K562 (cell line): ENCODE measurements around the gene KCNT1. TPM values are rescaled to one million over a fixed set of nuclear protein-coding genes. Genes with fewer than 3 reads are reported as not detected.

ENCODE experiments used
- ATAC-seq: fragments of 200-7000 bp; cut with Tn5 transposase; 3 replicates; pipeline ENCODE4 v1.9.1; 2020; ENCODE audit warnings: moderate library complexity
- BruUV-seq: library from RNA; stranded (reverse); fragments of 400-500 nt; replicated peaks from 2 replicates; lab custom pipeline; 2021; lab: Mats Ljungman, UMichigan
- CTCF ChIA-PET: fragments of 300-600 bp; formaldehyde crosslinking; extraction: SDS; loops from one replicate; lab custom pipeline; 2021; ENCODE audit warnings: low intra/inter-chr PET ratio; lab: Yijun Ruan, JAX
- POLR2A ChIA-PET: fragments of 300-600, 350-650 bp; sonication (Branson Sonifier 250); formaldehyde crosslinking; extraction: SDS; loops from one replicate; lab custom pipeline; 2021; ENCODE audit warnings: antibody characterized with exemption, inconsistent platforms; lab: Yijun Ruan, JAX
- DNase-seq, 4 experiments: peaks; one replicate each; pipeline versions ENCODE4 v3.0.0 to v3.0.0-alpha.2; 2011 to 2018; ENCODE audit warnings: low spot score in 3 of 4, mixed read lengths in 3 of 4; ENCODE audit errors: extremely low read depth in 1 of 4
- FAIRE-seq: peaks from 2 replicates; lab custom pipeline; 2011; peaks lifted over from hg19 to GRCh38; lab: Jason Lieb, UNC
- H2AFZ ChIP-seq: 2 replicates; pipeline ENCODE4 v1.6.0; 2011; ENCODE audit warnings: low read depth, low read length, control low read depth, inconsistent platforms
- H3K27ac ChIP-seq: fragments of 200-600 bp; 3 replicates; pipeline ENCODE4 v1.8.0; 2011; ENCODE audit warnings: low read depth, mild to moderate bottlenecking, control low read depth, inconsistent platforms, low read length, moderate library complexity, mixed read lengths; ENCODE audit errors: extremely low read depth
- H3K27me3 ChIP-seq, 2 experiments: fragments of 300-600 bp in 1 of 2; 2 replicates in 1 of 2; 3 replicates in 1 of 2; pipeline versions ENCODE4 v1.6.0 to v1.8.0; 2011; ENCODE audit warnings: inconsistent platforms in 2 of 2, low read length in 2 of 2, mild to moderate bottlenecking in 1 of 2, mixed read lengths in 1 of 2, moderate library complexity in 1 of 2; ENCODE audit not compliant: control insufficient read depth in 2 of 2, insufficient read depth in 2 of 2
- H3K36me3 ChIP-seq: fragments of 300-600 bp; 3 replicates; pipeline ENCODE4 v1.8.0; 2011; ENCODE audit warnings: mild to moderate bottlenecking, low read length, inconsistent platforms; ENCODE audit not compliant: control insufficient read depth, insufficient read depth
- H3K4me1 ChIP-seq, 2 experiments: fragments of 200-600 bp in 1 of 2; replicated peaks in 1 of 2; 2 replicates in 1 of 2; 3 replicates in 1 of 2; pipeline versions ENCODE4 v1.5.1 to v1.8.0; 2011; ENCODE audit warnings: inconsistent platforms in 2 of 2, low read length in 2 of 2, mild to moderate bottlenecking in 1 of 2, mixed read lengths in 1 of 2, moderate library complexity in 1 of 2; ENCODE audit not compliant: control insufficient read depth in 2 of 2, insufficient read depth in 2 of 2
- H3K4me2 ChIP-seq: 2 replicates; pipeline ENCODE4 v1.6.1; 2011; ENCODE audit warnings: low read length, control low read depth, inconsistent platforms, mixed read lengths; ENCODE audit not compliant: insufficient read depth
- H3K4me3 ChIP-seq: fragments of 200-600 bp; sonication (generic), shearing (Covaris generic); 2 replicates; pipeline ENCODE4 v1.5.1; 2016; ENCODE audit warnings: control low read depth, inconsistent platforms
- H3K79me2 ChIP-seq: fragments of 200-600 bp; 3 replicates; pipeline ENCODE4 v1.8.0; 2011; ENCODE audit warnings: low read length, inconsistent platforms; ENCODE audit not compliant: control insufficient read depth, insufficient read depth
- H3K9ac ChIP-seq, 2 experiments: 2 replicates each; pipeline versions ENCODE4 v1.6.0 to v1.6.1; 2011; ENCODE audit warnings: low read depth in 2 of 2, low read length in 2 of 2, control low read depth in 1 of 2, inconsistent platforms in 1 of 2, mild to moderate bottlenecking in 1 of 2, mixed read lengths in 1 of 2; ENCODE audit not compliant: insufficient read depth in 1 of 2
- H3K9me1 ChIP-seq: one replicate; pipeline ENCODE4 v1.6.0; 2011; ENCODE audit warnings: inconsistent platforms, mild to moderate bottlenecking, low read length, moderate library complexity; ENCODE audit not compliant: control insufficient read depth, insufficient read depth
- H3K9me3 ChIP-seq: replicated peaks from 2 replicates; pipeline ENCODE4 v1.5.1; 2011; ENCODE audit warnings: low read depth, low read length, inconsistent platforms; ENCODE audit not compliant: control insufficient read depth, insufficient read depth
- H4K20me1 ChIP-seq: replicated peaks from 2 replicates; pipeline ENCODE4 v1.6.1; 2011; ENCODE audit warnings: low read length, inconsistent platforms, mixed read lengths; ENCODE audit not compliant: control insufficient read depth, insufficient read depth
- EP300 ChIP-seq: IDR thresholded peaks from 2 replicates; pipeline ENCODE4 v1.6.1; 2012; ENCODE audit warnings: low read length, improper control_type of control experiment
- FUS ChIP-seq: fragments of 200-400 bp; formaldehyde crosslinking; optimal IDR thresholded peaks from 2 replicates; pipeline ENCODE3; 2017; ENCODE audit warnings: low read depth, low read length
- MAZ ChIP-seq, 2 experiments: fragments of 450-650 bp in 1 of 2; sonication (generic) in 1 of 2; formaldehyde crosslinking; IDR thresholded peaks in 1 of 2; conservative IDR thresholded peaks in 1 of 2; 2 replicates each; pipeline versions ENCODE4 v1.4.0 to v1.5.0; 2020; ENCODE audit warnings: mild to moderate bottlenecking in 1 of 2, missing genetic modification reagents in 1 of 2
- NCOA4 ChIP-seq: fragments of 450-650 bp; IDR thresholded peaks from 2 replicates; pipeline ENCODE4 v1.6.1; 2018; ENCODE audit warnings: mild to moderate bottlenecking; ENCODE audit not compliant: partially characterized antibody
- PHB2 ChIP-seq: fragments of 450-650 bp; IDR thresholded peaks from 2 replicates; pipeline ENCODE4 v1.6.1; 2017; ENCODE audit warnings: low read depth
- POLR2AphosphoS2 ChIP-seq: IDR thresholded peaks from 2 replicates; pipeline ENCODE4 v1.6.1; 2012; ENCODE audit warnings: low read length, improper control_type of control experiment
- SIN3A ChIP-seq, 2 experiments: fragments of 150-350 bp in 1 of 2; IDR thresholded peaks; 2 replicates each; pipeline ENCODE4 v1.6.1; 2011 to 2016; ENCODE audit warnings: borderline replicate concordance in 2 of 2, low read depth in 2 of 2, low read length in 2 of 2, mild to moderate bottlenecking in 2 of 2, moderate library complexity in 2 of 2; ENCODE audit not compliant: control insufficient read depth in 1 of 2
- TFAM ChIP-seq: fragments of 250-450 bp; sonication (Bioruptor Pico); conservative IDR thresholded peaks from 2 replicates; pipeline ENCODE4 v1.5.0; 2021; ENCODE audit warnings: mild to moderate bottlenecking, moderate library complexity
- ZNF668 ChIP-seq: fragments of 250-450 bp; sonication (Bioruptor Pico); IDR thresholded peaks from 2 replicates; pipeline ENCODE4 v1.8.0; 2022; ENCODE audit warnings: mild to moderate bottlenecking, inconsistent platforms
- WGBS: fragments of 100-300 bp; shearing (Covaris generic); methylation state at CpG from one replicate; pipeline ENCODE4 v1.1.6; 2016; ENCODE audit warnings: low coverage, mixed read lengths; ENCODE audit not compliant: insufficient coverage; ENCODE audit errors: missing lambda C conversion rate; 5-methylcytosine and 5-hydroxymethylcytosine counted together
- in situ Hi-C: fragments of 300-500 bp; cut with MboI; formaldehyde crosslinking; loops from 4 replicates; pipeline ENCODE4 v1.15.0; 2018; ENCODE audit warnings: inconsistent platforms, mixed read lengths
- intact Hi-C: fragments of 100-400 bp; cut with micrococcal nuclease; formaldehyde crosslinking; loops from 2 replicates; pipeline ENCODE4 v1.14.2; 2022
- polyA plus RNA-seq, 8 experiments: library from polyadenylated mRNA; depleted of rRNA in 4 of 8; stranded (reverse) in 5 of 8; unstranded in 3 of 8; fragments of >200 nt; fragmentation: Nextera tagmentation in 2 of 8; fragmentation: Illumina TruSeq in 1 of 8; extraction: Ambion mirVana in 2 of 8; extraction: Trizol in 1 of 8; gene quantifications; 2 replicates each; pipeline versions ENCODE4 v1.2.1 to v1.2.3, GENCODE V29; 2011 to 2014; ENCODE audit warnings: inconsistent platforms in 1 of 8, missing spikeins in 1 of 8
- total RNA-seq, 7 experiments: library from RNA; depleted of rRNA in 6 of 7; stranded (reverse); fragments of >200 nt in 6 of 7; fragmentation: Illumina TruSeq in 2 of 7; extraction: Trizol in 2 of 7; gene quantifications; 2 replicates each; pipeline versions ENCODE4 v1.2.1 to v1.2.3, GENCODE V29; 2011 to 2021; ENCODE audit warnings: low replicate concordance in 1 of 7
- TF ChIP-seq, protein P1 (sequence below): fragments of 250-450 bp; sonication (Bioruptor Pico); IDR thresholded peaks from 2 replicates; pipeline ENCODE4 v1.5.0; 2021
- TF ChIP-seq, protein P2 (sequence below): sonication (generic); formaldehyde crosslinking; IDR thresholded peaks from 2 replicates; pipeline ENCODE4 v1.8.0; 2023; ENCODE audit warnings: missing genetic modification reagents, mild to moderate bottlenecking, borderline replicate concordance
- TF ChIP-seq, protein P3 (sequence below): fragments of 250-450 bp; sonication (Bioruptor Pico); IDR thresholded peaks from 2 replicates; pipeline ENCODE4 v1.8.0; 2022; ENCODE audit warnings: inconsistent platforms, mild to moderate bottlenecking, moderate library complexity, borderline replicate concordance

Gene KCNT1
- total and polyA plus RNA-seq, 9 of the 15 experiments (the other 6 are each of a cell fraction or from before 2014, with no cell fraction given): 0.05 TPM; not detected in 8

DNA sequence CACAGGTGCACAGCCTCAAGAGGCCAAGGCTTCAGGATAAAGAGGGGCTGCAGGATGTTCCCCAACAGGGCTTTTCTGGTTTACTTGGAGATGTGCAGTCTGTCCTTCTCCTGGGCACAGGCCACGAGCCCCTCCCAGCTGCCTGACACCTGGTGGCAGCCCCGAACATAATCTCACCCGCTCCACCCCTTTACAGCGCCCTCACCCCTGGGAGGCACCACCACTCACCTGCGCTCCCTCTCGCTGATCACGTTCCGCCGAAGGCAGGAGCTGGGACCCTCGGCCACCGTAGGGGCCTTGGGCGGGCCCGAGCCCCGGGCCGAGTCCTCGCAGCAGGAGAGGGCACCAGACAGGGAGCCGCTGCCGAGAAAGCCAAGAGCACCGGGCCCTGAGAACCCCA is 3.2 kb upstream of the KCNT1 start:
- no peaks in the 10 kb centered on the region for H3K36me3 ChIP-seq
- BruUV-seq: no TSS peak
- no peak overlapping the region for H3K9ac ChIP-seq
- CTCF ChIA-PET: no interaction called here
- peaks cover 19 to 46% of the 10 kb centered on the region in 2 experiments; a peak in 4 of 5 replicates for H3K27me3 ChIP-seq
- peaks cover 7% of the 10 kb centered on the region; the same call in 1 of the 2 replicates for H4K20me1 ChIP-seq
- H3K4me3 ChIP-seq: no peak overlapping the region
- intact Hi-C loops: no loop called here
- ATAC-seq (no peak), DNase-seq (no peak), FAIRE-seq (no peak)
- no peak overlapping the region for H3K27ac ChIP-seq
- no peak overlapping the region for H3K4me2 ChIP-seq
- 0 out of 2 replicates have a peak overlapping the region, but pooled peaks have one; percentile 45 for H2AFZ ChIP-seq
- no peaks in the 10 kb centered on the region for H3K79me2 ChIP-seq
- 55% methylated on average over 17 of the region's 19 CpGs for WGBS
- H3K4me1 ChIP-seq: peaks cover 0 to 54% of the 10 kb centered on the region in 2 experiments; a peak in 2 of 5 replicates
- no peaks in the 10 kb centered on the region for H3K9me1 ChIP-seq
- in situ Hi-C loops: no loop called here
- POLR2A ChIA-PET: no interaction called here
- no peaks in the 10 kb centered on the region for H3K9me3 ChIP-seq
- TF ChIP-seq FUS: no peak
- TF ChIP-seq, protein P1, sequence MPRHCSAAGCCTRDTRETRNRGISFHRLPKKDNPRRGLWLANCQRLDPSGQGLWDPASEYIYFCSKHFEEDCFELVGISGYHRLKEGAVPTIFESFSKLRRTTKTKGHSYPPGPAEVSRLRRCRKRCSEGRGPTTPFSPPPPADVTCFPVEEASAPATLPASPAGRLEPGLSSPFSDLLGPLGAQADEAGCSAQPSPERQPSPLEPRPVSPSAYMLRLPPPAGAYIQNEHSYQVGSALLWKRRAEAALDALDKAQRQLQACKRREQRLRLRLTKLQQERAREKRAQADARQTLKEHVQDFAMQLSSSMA (CRISPR knock-in tag): no peak
- TF ChIP-seq, protein P2, sequence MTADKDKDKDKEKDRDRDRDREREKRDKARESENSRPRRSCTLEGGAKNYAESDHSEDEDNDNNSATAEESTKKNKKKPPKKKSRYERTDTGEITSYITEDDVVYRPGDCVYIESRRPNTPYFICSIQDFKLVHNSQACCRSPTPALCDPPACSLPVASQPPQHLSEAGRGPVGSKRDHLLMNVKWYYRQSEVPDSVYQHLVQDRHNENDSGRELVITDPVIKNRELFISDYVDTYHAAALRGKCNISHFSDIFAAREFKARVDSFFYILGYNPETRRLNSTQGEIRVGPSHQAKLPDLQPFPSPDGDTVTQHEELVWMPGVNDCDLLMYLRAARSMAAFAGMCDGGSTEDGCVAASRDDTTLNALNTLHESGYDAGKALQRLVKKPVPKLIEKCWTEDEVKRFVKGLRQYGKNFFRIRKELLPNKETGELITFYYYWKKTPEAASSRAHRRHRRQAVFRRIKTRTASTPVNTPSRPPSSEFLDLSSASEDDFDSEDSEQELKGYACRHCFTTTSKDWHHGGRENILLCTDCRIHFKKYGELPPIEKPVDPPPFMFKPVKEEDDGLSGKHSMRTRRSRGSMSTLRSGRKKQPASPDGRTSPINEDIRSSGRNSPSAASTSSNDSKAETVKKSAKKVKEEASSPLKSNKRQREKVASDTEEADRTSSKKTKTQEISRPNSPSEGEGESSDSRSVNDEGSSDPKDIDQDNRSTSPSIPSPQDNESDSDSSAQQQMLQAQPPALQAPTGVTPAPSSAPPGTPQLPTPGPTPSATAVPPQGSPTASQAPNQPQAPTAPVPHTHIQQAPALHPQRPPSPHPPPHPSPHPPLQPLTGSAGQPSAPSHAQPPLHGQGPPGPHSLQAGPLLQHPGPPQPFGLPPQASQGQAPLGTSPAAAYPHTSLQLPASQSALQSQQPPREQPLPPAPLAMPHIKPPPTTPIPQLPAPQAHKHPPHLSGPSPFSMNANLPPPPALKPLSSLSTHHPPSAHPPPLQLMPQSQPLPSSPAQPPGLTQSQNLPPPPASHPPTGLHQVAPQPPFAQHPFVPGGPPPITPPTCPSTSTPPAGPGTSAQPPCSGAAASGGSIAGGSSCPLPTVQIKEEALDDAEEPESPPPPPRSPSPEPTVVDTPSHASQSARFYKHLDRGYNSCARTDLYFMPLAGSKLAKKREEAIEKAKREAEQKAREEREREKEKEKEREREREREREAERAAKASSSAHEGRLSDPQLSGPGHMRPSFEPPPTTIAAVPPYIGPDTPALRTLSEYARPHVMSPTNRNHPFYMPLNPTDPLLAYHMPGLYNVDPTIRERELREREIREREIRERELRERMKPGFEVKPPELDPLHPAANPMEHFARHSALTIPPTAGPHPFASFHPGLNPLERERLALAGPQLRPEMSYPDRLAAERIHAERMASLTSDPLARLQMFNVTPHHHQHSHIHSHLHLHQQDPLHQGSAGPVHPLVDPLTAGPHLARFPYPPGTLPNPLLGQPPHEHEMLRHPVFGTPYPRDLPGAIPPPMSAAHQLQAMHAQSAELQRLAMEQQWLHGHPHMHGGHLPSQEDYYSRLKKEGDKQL: no peak
- TF ChIP-seq, protein P3, sequence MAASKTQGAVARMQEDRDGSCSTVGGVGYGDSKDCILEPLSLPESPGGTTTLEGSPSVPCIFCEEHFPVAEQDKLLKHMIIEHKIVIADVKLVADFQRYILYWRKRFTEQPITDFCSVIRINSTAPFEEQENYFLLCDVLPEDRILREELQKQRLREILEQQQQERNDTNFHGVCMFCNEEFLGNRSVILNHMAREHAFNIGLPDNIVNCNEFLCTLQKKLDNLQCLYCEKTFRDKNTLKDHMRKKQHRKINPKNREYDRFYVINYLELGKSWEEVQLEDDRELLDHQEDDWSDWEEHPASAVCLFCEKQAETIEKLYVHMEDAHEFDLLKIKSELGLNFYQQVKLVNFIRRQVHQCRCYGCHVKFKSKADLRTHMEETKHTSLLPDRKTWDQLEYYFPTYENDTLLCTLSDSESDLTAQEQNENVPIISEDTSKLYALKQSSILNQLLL (CRISPR knock-in tag): no peak
- TF ChIP-seq TFAM (CRISPR knock-in tag): no peak
- TF ChIP-seq ZNF668 (CRISPR knock-in tag): no peak
- TF ChIP-seq SIN3A (IDR thresholded peaks at IDR 0.05; ENCODE audit: borderline replicate concordance in 2 of 2, control insufficient read depth in 1 of 2, low read depth in 2 of 2, low read length in 2 of 2): no peak
- no peak for TF ChIP-seq POLR2AphosphoS2
- TF ChIP-seq PHB2: no peak
- TF ChIP-seq EP300: no peak
- no peak for TF ChIP-seq MAZ (CRISPR knock-in tag; conservative IDR thresholded peaks at IDR 0.05 in 1 of 2, IDR thresholded peaks at IDR 0.05 in 1 of 2)
- no peak for TF ChIP-seq NCOA4
